ENCODE measurements around the gene WAC. TPM values are rescaled to one million over a fixed set of nuclear protein-coding genes. Genes with fewer than 3 reads are reported as not detected.
"Not testable (repeated sequence)": the region's sequence is repeated elsewhere in the genome, so short reads cannot be mapped to it uniquely, and the experiment has no call there.

WAC gene
- total RNA-seq, 1 donor from 2014 or later, result 100 TPM

GRCh38 chr10:28592953-28593352, 60.0 kb downstream of the WAC start:
- DNase-seq (ENCODE audit: missing footprints), result no peak
- intact Hi-C loops (cut with DNase I), result no loop called here
- ATAC-seq, result no peak

GRCh38 chr10:28593811-28594210, 60.9 kb downstream of the WAC start:
- ATAC-seq (no peak), DNase-seq (ENCODE audit: missing footprints) (no peak)
- intact Hi-C loops (cut with DNase I), result no loop called here

- DNase-seq (ENCODE audit: missing footprints), result no peak
- intact Hi-C loops (cut with DNase I), result no loop called here
- no peak for ATAC-seq
These were observed 61.5 kb downstream of the WAC start for GRCh38 chr10:28594406-28594805.

- DNase-seq (ENCODE audit: missing footprints) (no peak), ATAC-seq (no peak)
- intact Hi-C loops (cut with DNase I), result no loop called here
These were observed 62.7 kb downstream of the WAC start for GRCh38 chr10:28595613-28596012.

GRCh38 chr10:28600056-28600455, 67.1 kb downstream of the WAC start:
- no peak for ATAC-seq
- no peak for DNase-seq (ENCODE audit: missing footprints)
- intact Hi-C loops (cut with DNase I), result no loop called here

- DNase-seq (ENCODE audit: missing footprints) (no peak), ATAC-seq (no peak)
- intact Hi-C loops (cut with DNase I), result no loop called here
These were observed 68.1 kb downstream of the WAC start for GRCh38 chr10:28601012-28601411.

GRCh38 chr10:28604567-28605536, 71.9 kb downstream of the WAC start:
- DNase-seq (ENCODE audit: missing footprints), result no peak
- ATAC-seq, result peak; percentile 37
- intact Hi-C loops (cut with DNase I), result no loop called here

- ATAC-seq, result no peak
- no peak for DNase-seq (ENCODE audit: missing footprints)
- intact Hi-C loops (cut with DNase I), result no loop called here
These were observed 73.7 kb downstream of the WAC start for GRCh38 chr10:28606568-28606967.

- intact Hi-C loops (cut with DNase I); DNase-seq (ENCODE audit: missing footprints); ATAC-seq: not testable (repeated sequence)
These were observed 76.7 kb downstream of the WAC start for GRCh38 chr10:28609636-28610035.

GRCh38 chr10:28612877-28613276, 80.0 kb downstream of the WAC start:
- no peak for ATAC-seq
- no peak for DNase-seq (ENCODE audit: missing footprints)
- intact Hi-C loops (cut with DNase I), result no loop called here

GRCh38 chr10:28616514-28616913, 83.6 kb downstream of the WAC start:
- intact Hi-C loops (cut with DNase I), result no loop called here
- DNase-seq (ENCODE audit: missing footprints), result no peak
- no peak for ATAC-seq

- ATAC-seq, result no peak
These were observed 86.5 kb downstream of the WAC start for GRCh38 chr10:28619455-28619854.

GRCh38 chr10:28620251-28620650, 87.3 kb downstream of the WAC start:
- ATAC-seq (no peak), DNase-seq (ENCODE audit: missing footprints) (no peak)
- intact Hi-C loops (cut with DNase I), result loop anchor here (10.0 kb wide), 1 partner anchor 685 kb away; no protein-coding TSS in a partner anchor

More at GRCh38 chr10:28619455-28619854, 86.5 kb downstream of the WAC start:
- intact Hi-C loops (cut with DNase I), result no loop called here
- no peak for DNase-seq (ENCODE audit: missing footprints)

GRCh38 chr10:28623483-28623882, 90.6 kb downstream of the WAC start:
- ATAC-seq (no peak), DNase-seq (ENCODE audit: missing footprints) (no peak)
- intact Hi-C loops (cut with DNase I), result loop anchor here (10.0 kb wide), 1 partner anchor 681 kb away; no protein-coding TSS in a partner anchor

GRCh38 chr10:28624351-28624750, 91.4 kb downstream of the WAC start:
- ATAC-seq (no peak), DNase-seq (ENCODE audit: missing footprints) (no peak)
- intact Hi-C loops (cut with DNase I), result loop anchor here (10.0 kb wide), 1 partner anchor 680 kb away; no protein-coding TSS in a partner anchor

GRCh38 chr10:28627102-28627501, 94.2 kb downstream of the WAC start:
- intact Hi-C loops (cut with DNase I), result loop anchor here (10.0 kb wide), 1 partner anchor 678 kb away; no protein-coding TSS in a partner anchor

GRCh38 chr10:28628184-28628893, 95.4 kb downstream of the WAC start:
- intact Hi-C loops (cut with DNase I), result loop anchor here (10.0 kb wide), 1 partner anchor 676 kb away; no protein-coding TSS in a partner anchor
- ATAC-seq, result peak; percentile 87
- peak; percentile 85 for DNase-seq (ENCODE audit: missing footprints)

More at GRCh38 chr10:28627102-28627501, 94.2 kb downstream of the WAC start:
- no peak for DNase-seq (ENCODE audit: missing footprints)
- no peak for ATAC-seq

GRCh38 chr10:28631896-28632583, 99.1 kb downstream of the WAC start:
- intact Hi-C loops (cut with DNase I), result no loop called here
- no peak for DNase-seq (ENCODE audit: missing footprints)
- ATAC-seq, result no peak

GRCh38 chr10:28632584-28632945, 99.6 kb downstream of the WAC start:
- intact Hi-C loops (cut with DNase I), result no loop called here
- ATAC-seq, result no peak

More at GRCh38 chr10:28632584-28632945, 99.6 kb downstream of the WAC start:
- no peak for DNase-seq (ENCODE audit: missing footprints)
